B cell (primary cell): Measurements from ENCODE around the gene HIRIP3. TPM values are rescaled to one million over a fixed set of nuclear protein-coding genes. Genes with fewer than 3 reads are reported as not detected.

Experiments
- ATAC-seq: fragments of 200-7000 bp; cut with Tn5 transposase; one replicate; pipeline ENCODE4 v1.10.0; 2021; ENCODE audit warnings: low read depth, mild to moderate bottlenecking, moderate number of reproducible peaks, moderate library complexity
- CTCF ChIA-PET: fragments of 350-600 bp; sonication (Branson Sonifier 250); formaldehyde crosslinking; loops from one replicate; lab custom pipeline; 2021; ENCODE audit warnings: antibody characterized with exemption, inconsistent platforms; lab: Charles Lee
- POLR2A ChIA-PET: fragments of 350-600 bp; sonication (Branson Sonifier 250); formaldehyde crosslinking; loops from one replicate; lab custom pipeline; 2021; ENCODE audit warnings: antibody characterized with exemption; lab: Charles Lee
- DNase-seq: peaks from one replicate; pipeline ENCODE4 v3.0.0; 2013
- H2AFZ ChIP-seq: 2 replicates; pipeline ENCODE4 v1.6.1; 2012; ENCODE audit warnings: mild to moderate bottlenecking, low read depth, low read length; ENCODE audit not compliant: insufficient read depth, poor library complexity, severe bottlenecking
- H3K27ac ChIP-seq, 2 donors: 1 replicate in 1 of 2; 2 replicates in 1 of 2; pipeline ENCODE4 v1.5.1; 2012 to 2013; ENCODE audit warnings: low read length in 2 of 2, mild to moderate bottlenecking in 2 of 2, moderate library complexity in 1 of 2
- H3K27me3 ChIP-seq, 4 experiments: fragments of 200-600 bp in 1 of 4; sonication (generic) in 1 of 4; replicated peaks in 1 of 4; 1 replicate in 2 of 4; 2 replicates in 2 of 4; pipeline versions ENCODE4 v1.6.1 to v1.7.0; 2013 to 2016; ENCODE audit warnings: low read length in 3 of 4, mild to moderate bottlenecking in 2 of 4, mixed read lengths in 1 of 4, moderate library complexity in 1 of 4; ENCODE audit not compliant: insufficient read depth in 4 of 4, control insufficient read depth in 3 of 4; ENCODE audit errors: control extremely low read depth in 1 of 4
- H3K36me3 ChIP-seq, 2 experiments: replicated peaks in 1 of 2; 1 replicate in 1 of 2; 2 replicates in 1 of 2; pipeline versions ENCODE4 v1.6.1 to v1.7.1; 2013; ENCODE audit warnings: low read length in 1 of 2; ENCODE audit not compliant: insufficient read depth in 2 of 2, control insufficient read depth in 1 of 2; ENCODE audit errors: control extremely low read depth in 1 of 2, extremely low read depth in 1 of 2
- H3K4me1 ChIP-seq, 2 donors: fragments of 200-600 bp in 1 of 2; sonication (generic) in 1 of 2; 1 replicate in 1 of 2; 2 replicates in 1 of 2; pipeline versions ENCODE4 v1.5.1 to v1.6.1; 2013 to 2017; ENCODE audit warnings: low read length in 2 of 2; ENCODE audit not compliant: control insufficient read depth in 2 of 2, insufficient read depth in 2 of 2
- H3K4me2 ChIP-seq: replicated peaks from 2 replicates; pipeline ENCODE3; 2012; ENCODE audit warnings: mild to moderate bottlenecking, low read depth, low read length; ENCODE audit not compliant: poor library complexity, severe bottlenecking
- H3K4me3 ChIP-seq, 5 experiments: fragments of 200-600 bp in 1 of 5; sonication (generic) in 1 of 5; 1 replicate in 3 of 5; 2 replicates in 2 of 5; pipeline versions ENCODE4 v1.5.1 to v1.7.0; 2011 to 2016; ENCODE audit warnings: low read length in 4 of 5, mild to moderate bottlenecking in 4 of 5, low read depth in 2 of 5, control low read depth in 1 of 5, moderate library complexity in 1 of 5; ENCODE audit not compliant: insufficient read depth in 1 of 5; ENCODE audit errors: control extremely low read depth in 1 of 5, extremely low read depth in 1 of 5
- H3K79me2 ChIP-seq: fragments of 200-600 bp; sonication (generic); one replicate; pipeline ENCODE4 v1.6.0; 2016; ENCODE audit warnings: low read length; ENCODE audit not compliant: control insufficient read depth, insufficient read depth
- H3K9ac ChIP-seq: fragments of 200-600 bp; sonication (generic); 2 replicates; pipeline ENCODE4 v1.6.1; 2017; ENCODE audit warnings: mild to moderate bottlenecking, low read length, moderate library complexity
- H3K9me3 ChIP-seq, 3 donors: one replicate each; pipeline versions ENCODE4 v1.6.1 to v1.7.1; 2013; ENCODE audit warnings: low read length in 2 of 3; ENCODE audit not compliant: control insufficient read depth in 2 of 3, insufficient read depth in 1 of 3; ENCODE audit errors: control extremely low read depth in 1 of 3
- H4K20me1 ChIP-seq: 2 replicates; pipeline ENCODE4 v1.6.0; 2012; ENCODE audit warnings: mild to moderate bottlenecking, low read length; ENCODE audit not compliant: insufficient read depth, control insufficient read depth, poor library complexity, severe bottlenecking
- H3K27ac Mint-ChIP-seq: one replicate; pipeline ENCODE4 v1.8.0; 2021; ENCODE audit warnings: mixed read lengths
- H3K27me3 Mint-ChIP-seq: one replicate; pipeline ENCODE4 v1.8.0; 2021; ENCODE audit warnings: mixed read lengths
- H3K4me1 Mint-ChIP-seq: one replicate; pipeline ENCODE4 v1.8.0; 2021; ENCODE audit warnings: mixed read lengths
- H3K4me3 Mint-ChIP-seq: one replicate; pipeline ENCODE4 v1.8.0; 2021; ENCODE audit warnings: mixed read lengths
- H3K9me3 Mint-ChIP-seq: one replicate; pipeline ENCODE4 v1.8.0; 2022; ENCODE audit warnings: mixed read lengths; ENCODE audit not compliant: insufficient read depth
- EZH2 ChIP-seq: IDR thresholded peaks from 2 replicates; pipeline ENCODE4 v1.6.1; 2012; ENCODE audit warnings: borderline replicate concordance, low read depth, mild to moderate bottlenecking, moderate library complexity, low read length; ENCODE audit not compliant: insufficient read depth, poor library complexity, severe bottlenecking
- WGBS: methylation state at CpG from one replicate; pipeline ENCODE4 v1.1.5; 2013; ENCODE audit warnings: missing lambda C conversion rate; ENCODE audit not compliant: insufficient coverage; 5-methylcytosine and 5-hydroxymethylcytosine counted together
- intact Hi-C: fragments of 100-400 bp; cut with micrococcal nuclease; formaldehyde crosslinking; loops from one replicate; pipeline ENCODE4 v1.10.0; 2022
- polyA plus RNA-seq: library from polyadenylated mRNA; depleted of rRNA; stranded (reverse); fragments of >200 nt; gene quantifications from 2 replicates; pipeline ENCODE4 v1.2.3, GENCODE V29; 2012
- total RNA-seq, 2 donors: library from RNA; stranded (reverse); fragments of 120-200 nt in 1 of 2; gene quantifications; 1 replicate in 1 of 2; 2 replicates in 1 of 2; pipeline versions ENCODE4 v1.2.3 to v1.2.4, GENCODE V29; 2013 to 2022
- TF ChIP-seq, protein P1 (sequence below): fragments of 200-600 bp; IDR thresholded peaks from one replicate; pipeline ENCODE4 v1.8.0; 2022; ENCODE audit warnings: antibody characterized with exemption, mild to moderate bottlenecking

The HIRIP3 gene
- total and polyA plus RNA-seq, 2 donors (not counting 1 experiment from before 2014, with no cell fraction given): 12.2 to 13.9 TPM

DNA sequence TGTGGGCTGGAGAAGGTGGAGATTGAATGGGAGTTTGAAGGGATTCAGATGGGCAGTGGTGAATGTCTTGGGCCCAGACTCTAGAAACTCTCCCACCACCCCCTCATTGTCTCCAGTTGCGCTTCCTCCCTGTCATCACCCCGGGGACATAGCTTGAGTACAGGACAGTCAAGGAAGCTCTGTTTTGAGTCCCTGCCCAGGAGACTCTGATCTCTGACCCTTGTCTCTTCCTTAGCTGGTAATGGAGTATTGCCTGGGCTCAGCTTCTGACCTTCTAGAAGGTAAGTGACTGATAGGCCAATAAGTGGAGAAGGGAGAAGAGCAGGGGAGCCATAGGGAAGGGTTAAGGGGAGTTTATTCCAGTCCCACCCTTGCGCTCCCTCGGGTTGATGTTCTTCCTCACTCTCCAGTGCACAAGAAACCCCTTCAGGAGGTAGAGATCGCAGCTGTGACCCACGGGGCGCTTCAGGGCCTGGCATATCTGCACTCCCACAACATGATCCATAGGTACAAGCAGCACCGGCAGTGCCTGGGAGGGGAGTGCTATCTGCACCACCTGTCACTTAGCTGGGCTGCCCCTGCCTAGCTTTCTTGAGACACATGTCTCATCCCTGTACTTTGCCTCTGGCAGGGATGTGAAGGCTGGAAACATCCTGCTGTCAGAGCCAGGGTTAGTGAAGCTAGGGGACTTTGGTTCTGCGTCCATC lies 16.7 kb downstream of the HIRIP3 start:
- intact Hi-C loops: no loop called here
- no peak overlapping the region for H3K4me2 ChIP-seq

DNA sequence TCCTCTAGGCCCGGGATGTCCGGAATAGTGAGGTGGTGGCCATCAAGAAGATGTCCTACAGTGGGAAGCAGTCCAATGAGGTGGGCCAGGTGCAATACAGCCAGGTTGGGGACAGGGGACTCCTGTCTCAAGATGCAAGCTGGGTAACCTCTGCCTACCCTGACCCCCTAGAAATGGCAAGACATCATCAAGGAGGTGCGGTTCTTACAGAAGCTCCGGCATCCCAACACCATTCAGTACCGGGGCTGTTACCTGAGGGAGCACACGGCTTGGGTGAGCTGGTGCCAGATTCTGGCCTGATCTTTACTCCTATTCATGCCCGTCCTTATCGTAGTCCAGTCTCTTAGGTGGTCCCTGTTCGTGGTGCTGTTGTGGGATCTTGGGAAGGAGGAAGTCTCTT lies 17.3 kb downstream of the HIRIP3 start:
- 96% methylated on average over 7 of the region's 9 CpGs for WGBS
- Histone ChIP-seq H3K79me2 (peaks cover 41% of the 10 kb centered on the region), H3K4me2 (no peak overlapping the region), H3K4me1 (peaks cover 27 to 33% of the 10 kb centered on the region in 2 donors), H3K9me3 (no peaks in the 10 kb centered on the region), H3K27ac (no peak overlapping the region), H3K27me3 (no peaks in the 10 kb centered on the region), H3K36me3 (peaks cover 2 to 54% of the 10 kb centered on the region in 2 experiments), H3K4me3 (no peak overlapping the region), H3K9ac (no peak overlapping the region), H4K20me1 (peaks cover 16% of the 10 kb centered on the region), H2AFZ (no peak overlapping the region)
- Mint-ChIP-seq H3K4me3 (no peak overlapping the region), H3K27ac (no peak overlapping the region), H3K9me3 (no peaks in the 10 kb centered on the region), H3K4me1 (peaks cover 32% of the 10 kb centered on the region), H3K27me3 (no peaks in the 10 kb centered on the region)
- ChIA-PET CTCF (no interaction called here), POLR2A (interaction anchor here (0.6 kb wide), 1 partner anchor 317 kb away, joined by 4 read pairs; no protein-coding TSS in a partner anchor)
- intact Hi-C loops: no loop called here
- TF ChIP-seq EZH2: no peak
- TF ChIP-seq, protein P1, sequence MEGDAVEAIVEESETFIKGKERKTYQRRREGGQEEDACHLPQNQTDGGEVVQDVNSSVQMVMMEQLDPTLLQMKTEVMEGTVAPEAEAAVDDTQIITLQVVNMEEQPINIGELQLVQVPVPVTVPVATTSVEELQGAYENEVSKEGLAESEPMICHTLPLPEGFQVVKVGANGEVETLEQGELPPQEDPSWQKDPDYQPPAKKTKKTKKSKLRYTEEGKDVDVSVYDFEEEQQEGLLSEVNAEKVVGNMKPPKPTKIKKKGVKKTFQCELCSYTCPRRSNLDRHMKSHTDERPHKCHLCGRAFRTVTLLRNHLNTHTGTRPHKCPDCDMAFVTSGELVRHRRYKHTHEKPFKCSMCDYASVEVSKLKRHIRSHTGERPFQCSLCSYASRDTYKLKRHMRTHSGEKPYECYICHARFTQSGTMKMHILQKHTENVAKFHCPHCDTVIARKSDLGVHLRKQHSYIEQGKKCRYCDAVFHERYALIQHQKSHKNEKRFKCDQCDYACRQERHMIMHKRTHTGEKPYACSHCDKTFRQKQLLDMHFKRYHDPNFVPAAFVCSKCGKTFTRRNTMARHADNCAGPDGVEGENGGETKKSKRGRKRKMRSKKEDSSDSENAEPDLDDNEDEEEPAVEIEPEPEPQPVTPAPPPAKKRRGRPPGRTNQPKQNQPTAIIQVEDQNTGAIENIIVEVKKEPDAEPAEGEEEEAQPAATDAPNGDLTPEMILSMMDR: no peak
- ATAC-seq (no peak), DNase-seq (no peak)

More for the DNA sequence above, 16.7 kb downstream of the HIRIP3 start:
- Histone ChIP-seq H3K9me3 (no peaks in the 10 kb centered on the region), H3K27ac (no peak overlapping the region), H3K27me3 (no peaks in the 10 kb centered on the region), H3K9ac (no peak overlapping the region), H3K36me3 (peaks cover 2 to 60% of the 10 kb centered on the region in 2 experiments), H4K20me1 (peaks cover 16% of the 10 kb centered on the region), H3K79me2 (peaks cover 40% of the 10 kb centered on the region), H3K4me1 (peaks cover 24 to 29% of the 10 kb centered on the region in 2 donors), H2AFZ (no peak overlapping the region), H3K4me3 (no peak overlapping the region)
- Mint-ChIP-seq H3K4me3 (no peak overlapping the region), H3K9me3 (no peaks in the 10 kb centered on the region), H3K4me1 (peaks cover 27% of the 10 kb centered on the region), H3K27ac (no peak overlapping the region), H3K27me3 (no peaks in the 10 kb centered on the region)
- POLR2A ChIA-PET: interaction anchor here (0.6 kb wide), 1 partner anchor 318 kb away, joined by 4 read pairs; no protein-coding TSS in a partner anchor
- DNase-seq (no peak), ATAC-seq (no peak)
- TF ChIP-seq, protein P1: no peak
- TF ChIP-seq EZH2: no peak
- 100% methylated on average over 2 of the region's 9 CpGs for WGBS
- CTCF ChIA-PET: interaction anchor here (0.5 kb wide), 1 partner anchor 655 kb away, joined by 3 read pairs; no protein-coding TSS in a partner anchor
